Measurements from ENCODE around the gene WWOX. TPM values are rescaled to one million over a fixed set of nuclear protein-coding genes. Genes with fewer than 3 reads are reported as not detected.

Gene WWOX
- total RNA-seq, 1 donor from 2014 or later = 43.2 TPM

- no peaks in the 10 kb centered on the region for H3K9me3 Mint-ChIP-seq (ENCODE audit: low read depth)
- no peak for TF ChIP-seq CTCF (IDR thresholded peaks at IDR 0.05; ENCODE audit: unreplicated experiment)
- H3K4me3 Mint-ChIP-seq (ENCODE audit: low read depth) = no peak overlapping the region
- peaks cover 21% of the 10 kb centered on the region for H3K36me3 Mint-ChIP-seq (ENCODE audit: insufficient read depth)
- H3K27me3 Mint-ChIP-seq = no peaks in the 10 kb centered on the region
- H3K4me1 Mint-ChIP-seq (ENCODE audit: low read depth) = no peaks in the 10 kb centered on the region
- H3K27ac Mint-ChIP-seq = no peak overlapping the region
- DNase-seq (ENCODE audit: low spot score, unreplicated experiment) = no peak
Measured at GRCh38 chr16:78113258-78113657, 13.8 kb downstream of the WWOX start.

- Mint-ChIP-seq H3K36me3 (ENCODE audit: insufficient read depth) (peaks cover 24% of the 10 kb centered on the region), H3K4me3 (ENCODE audit: low read depth) (no peak overlapping the region), H3K27ac (no peak overlapping the region), H3K4me1 (ENCODE audit: low read depth) (peaks cover 6% of the 10 kb centered on the region), H3K27me3 (no peaks in the 10 kb centered on the region), H3K9me3 (ENCODE audit: low read depth) (no peaks in the 10 kb centered on the region)
- TF ChIP-seq CTCF (IDR thresholded peaks at IDR 0.05; ENCODE audit: unreplicated experiment) = no peak
- DNase-seq (ENCODE audit: low spot score, unreplicated experiment) = no peak
Measured at GRCh38 chr16:78115659-78116058, 16.2 kb downstream of the WWOX start.

- Mint-ChIP-seq H3K4me1 (ENCODE audit: low read depth) (peaks cover 6% of the 10 kb centered on the region), H3K27ac (no peak overlapping the region), H3K27me3 (no peaks in the 10 kb centered on the region), H3K9me3 (ENCODE audit: low read depth) (no peaks in the 10 kb centered on the region), H3K4me3 (ENCODE audit: low read depth) (no peak overlapping the region), H3K36me3 (ENCODE audit: insufficient read depth) (peaks cover 24% of the 10 kb centered on the region)
- DNase-seq (ENCODE audit: low spot score, unreplicated experiment) = no peak
- TF ChIP-seq CTCF (IDR thresholded peaks at IDR 0.05; ENCODE audit: unreplicated experiment) = no peak
Measured at GRCh38 chr16:78116946-78117345, 17.5 kb downstream of the WWOX start.

GRCh38 chr16:78117391-78117790 lies 17.9 kb downstream of the WWOX start:
- Mint-ChIP-seq H3K36me3 (ENCODE audit: insufficient read depth) (peaks cover 21% of the 10 kb centered on the region), H3K4me1 (ENCODE audit: low read depth) (peaks cover 6% of the 10 kb centered on the region), H3K9me3 (ENCODE audit: low read depth) (no peaks in the 10 kb centered on the region), H3K4me3 (ENCODE audit: low read depth) (no peak overlapping the region), H3K27ac (no peak overlapping the region), H3K27me3 (no peaks in the 10 kb centered on the region)
- TF ChIP-seq CTCF (IDR thresholded peaks at IDR 0.05; ENCODE audit: unreplicated experiment) = no peak
- DNase-seq (ENCODE audit: low spot score, unreplicated experiment) = no peak

GRCh38 chr16:78118469-78119025 lies 19.1 kb downstream of the WWOX start:
- no peak for DNase-seq (ENCODE audit: low spot score, unreplicated experiment)

More at GRCh38 chr16:78118469-78119025, 19.1 kb downstream of the WWOX start:
- Mint-ChIP-seq H3K27me3 (no peaks in the 10 kb centered on the region), H3K36me3 (ENCODE audit: insufficient read depth) (peaks cover 15% of the 10 kb centered on the region), H3K4me1 (ENCODE audit: low read depth) (peaks cover 8% of the 10 kb centered on the region), H3K4me3 (ENCODE audit: low read depth) (no peak overlapping the region), H3K27ac (no peak overlapping the region), H3K9me3 (ENCODE audit: low read depth) (no peaks in the 10 kb centered on the region)
- TF ChIP-seq CTCF (IDR thresholded peaks at IDR 0.05; ENCODE audit: unreplicated experiment) = no peak
